Myometrial cell (primary cell): ENCODE data around the gene TMEM229B. TPM values are rescaled to one million over a fixed set of nuclear protein-coding genes. Genes with fewer than 3 reads are reported as not detected.

Source experiments
- total RNA-seq: library from RNA; depleted of rRNA; stranded (reverse); fragments of >200 nt; gene quantifications from 2 replicates; pipeline ENCODE4 v1.2.3, GENCODE V29; 2015

The TMEM229B gene
- total RNA-seq = 0.58 and 0.71 TPM in 2 replicates

GRCh38 chr14:67487937-67488893, at the start of gene TMEM229B:
TSS of gene TMEM229B (minus strand) at chr14:67488721. CDS start at chr14:67473923, 14,798 bp downstream.

DNA sequence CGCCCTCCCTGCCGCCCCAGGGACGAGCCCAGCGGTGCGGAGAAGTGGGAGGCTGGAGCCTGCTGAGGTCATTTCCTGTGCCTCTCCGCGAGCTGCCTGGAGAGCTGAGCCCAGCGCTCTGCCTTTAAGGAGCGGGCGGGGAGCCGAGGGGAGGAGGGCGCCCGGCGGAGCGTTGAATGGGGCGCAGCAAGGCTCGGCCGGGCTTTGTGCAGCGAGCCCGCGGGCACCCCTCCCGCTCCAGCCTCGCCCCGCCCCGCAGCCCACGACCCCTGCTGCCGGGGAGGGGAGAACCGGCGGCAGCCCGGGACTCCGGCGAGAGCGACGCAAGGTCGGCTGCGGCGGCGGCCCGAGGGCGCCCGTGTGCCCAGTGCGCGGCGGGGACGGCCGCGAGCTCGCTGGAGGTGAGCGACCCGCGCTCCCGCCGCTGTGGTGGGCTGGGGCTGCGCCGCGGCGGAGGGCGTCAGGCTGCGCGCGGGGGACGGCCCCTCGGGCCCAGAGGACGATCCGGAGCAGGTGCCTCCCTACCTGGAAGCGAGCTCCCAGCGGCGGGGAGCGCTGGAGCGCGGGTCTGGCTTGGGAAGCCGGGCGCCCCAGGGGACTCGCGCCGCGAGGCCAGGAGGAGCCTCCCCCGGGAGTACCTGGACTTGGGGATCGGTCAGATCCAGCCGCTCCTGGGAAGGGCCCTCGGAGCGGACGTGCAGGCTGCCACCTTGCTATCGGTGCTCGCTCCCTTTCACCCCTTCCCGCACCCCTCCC, 44.7 kb upstream of the TMEM229B start, which contains the start of gene PLEKHH1:
PLEKHH1 (plus strand) TSS at position 293 of the 756 bp plus-strand sequence. CDS start 8,578 bp downstream, outside the sequence.

Other genes starting within 250 kb of the TMEM229B start
- gene PALS1, start 247.3 kb downstream of the TMEM229B start, total RNA-seq = 27.1 and 37.4 TPM in 2 replicates
- 101 and 110 TPM in 2 replicates for gene ATP6V1D, start 128.9 kb downstream of the TMEM229B start, total RNA-seq
- 198 and 201 TPM in 2 replicates for gene EIF2S1, start 128.4 kb downstream of the TMEM229B start, total RNA-seq
- gene PLEK2, start 76.6 kb downstream of the TMEM229B start, total RNA-seq = 11.9 and 24.8 TPM in 2 replicates
- under 0.01 TPM in 1 of 2 replicates, not detected in the other for gene PLEKHH1, start 44.6 kb upstream of the TMEM229B start, total RNA-seq
- gene PIGH, start 111.5 kb upstream of the TMEM229B start, total RNA-seq = 6.1 and 12.2 TPM in 2 replicates
- gene ARG2, start 131.2 kb upstream of the TMEM229B start, total RNA-seq = 5.5 and 9.0 TPM in 2 replicates
- 39.9 and 46.1 TPM in 2 replicates for gene VTI1B, start 185.9 kb upstream of the TMEM229B start, total RNA-seq
- gene RDH11, start 207.0 kb upstream of the TMEM229B start, total RNA-seq = 167 and 182 TPM in 2 replicates
- 0.18 TPM in 1 of 2 replicates, not detected in the other for gene RDH12, start 213.2 kb upstream of the TMEM229B start, total RNA-seq